Neuron (in vitro differentiated cells): Measurements from ENCODE around the gene CR1L.
"Not testable (repeated sequence)": the region's sequence is repeated elsewhere in the genome, so short reads cannot be mapped to it uniquely, and the experiment has no call there.

Experiments used
- H2AFZ ChIP-seq: one replicate; pipeline ENCODE4 v1.6.1; 2013; ENCODE audit warnings: low read depth, mild to moderate bottlenecking, inconsistent platforms, low read length, moderate library complexity
- H3K27me3 ChIP-seq: one replicate; pipeline ENCODE4 v1.6.1; 2013; ENCODE audit warnings: low read length; ENCODE audit not compliant: insufficient read depth
- H3K36me3 ChIP-seq: one replicate; pipeline ENCODE4 v1.6.1; 2013; ENCODE audit warnings: low read length; ENCODE audit not compliant: insufficient read depth
- H3K4me1 ChIP-seq: one replicate; pipeline ENCODE4 v1.6.1; 2013; ENCODE audit warnings: low read length; ENCODE audit not compliant: insufficient read depth
- H3K4me3 ChIP-seq: 2 replicates; pipeline ENCODE4 v1.5.1; 2013; ENCODE audit warnings: mild to moderate bottlenecking, low read length, moderate library complexity
- H3K9me3 ChIP-seq: one replicate; pipeline ENCODE4 v1.6.1; 2013; ENCODE audit warnings: low read length

The CR1L gene

DNA sequence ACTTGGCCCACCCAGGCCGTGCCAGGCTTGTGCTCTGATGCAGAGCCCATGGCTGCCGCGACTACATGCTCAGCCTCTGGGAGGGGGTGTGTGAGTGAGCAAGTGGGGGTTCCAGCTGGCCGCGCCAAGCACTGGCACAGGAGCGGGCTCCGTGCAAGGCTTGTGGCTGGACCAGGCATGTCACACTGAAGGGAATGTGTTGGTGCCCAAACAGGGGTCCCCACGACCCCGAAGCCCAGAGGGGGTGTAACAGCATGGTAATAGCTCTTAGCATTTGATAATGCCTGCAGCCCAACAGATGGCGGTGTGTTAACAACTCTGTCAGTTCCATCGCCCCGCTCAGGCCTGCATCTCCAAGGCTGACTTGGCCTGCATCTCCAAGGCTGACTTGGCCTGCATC is 68.6 kb downstream of the CR1L start:
- no peak overlapping the region for H2AFZ ChIP-seq
- H3K9me3 ChIP-seq = no peaks in the 10 kb centered on the region
- H3K36me3 ChIP-seq = no peaks in the 10 kb centered on the region
- H3K4me3 ChIP-seq = no peak overlapping the region
- no peaks in the 10 kb centered on the region for H3K4me1 ChIP-seq
- peaks cover 2% of the 10 kb centered on the region for H3K27me3 ChIP-seq

DNA sequence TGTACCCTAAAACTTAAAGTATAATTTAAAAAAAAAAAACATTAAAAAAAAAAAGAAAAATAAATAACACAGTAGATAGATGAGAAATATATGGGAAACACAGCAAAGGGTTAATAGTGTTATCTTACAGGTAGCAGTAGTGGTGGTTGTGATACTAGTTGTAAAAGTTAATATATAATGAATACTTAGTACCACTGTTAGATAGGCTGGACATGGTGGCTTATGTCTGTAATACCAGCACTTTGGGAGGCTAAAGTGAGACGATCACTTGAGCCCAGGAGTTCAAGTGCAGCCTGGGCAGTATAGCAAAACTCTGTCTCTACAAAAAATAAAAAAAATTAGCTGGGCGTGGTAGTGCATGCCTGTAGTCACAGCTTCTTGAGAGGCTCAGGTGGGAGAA is 74.3 kb downstream of the CR1L start:
- Histone ChIP-seq H2AFZ (no peak overlapping the region), H3K4me1 (no peaks in the 10 kb centered on the region), H3K36me3 (no peaks in the 10 kb centered on the region), H3K9me3 (no peaks in the 10 kb centered on the region), H3K4me3 (no peak overlapping the region), H3K27me3 (peaks cover 2% of the 10 kb centered on the region)

DNA sequence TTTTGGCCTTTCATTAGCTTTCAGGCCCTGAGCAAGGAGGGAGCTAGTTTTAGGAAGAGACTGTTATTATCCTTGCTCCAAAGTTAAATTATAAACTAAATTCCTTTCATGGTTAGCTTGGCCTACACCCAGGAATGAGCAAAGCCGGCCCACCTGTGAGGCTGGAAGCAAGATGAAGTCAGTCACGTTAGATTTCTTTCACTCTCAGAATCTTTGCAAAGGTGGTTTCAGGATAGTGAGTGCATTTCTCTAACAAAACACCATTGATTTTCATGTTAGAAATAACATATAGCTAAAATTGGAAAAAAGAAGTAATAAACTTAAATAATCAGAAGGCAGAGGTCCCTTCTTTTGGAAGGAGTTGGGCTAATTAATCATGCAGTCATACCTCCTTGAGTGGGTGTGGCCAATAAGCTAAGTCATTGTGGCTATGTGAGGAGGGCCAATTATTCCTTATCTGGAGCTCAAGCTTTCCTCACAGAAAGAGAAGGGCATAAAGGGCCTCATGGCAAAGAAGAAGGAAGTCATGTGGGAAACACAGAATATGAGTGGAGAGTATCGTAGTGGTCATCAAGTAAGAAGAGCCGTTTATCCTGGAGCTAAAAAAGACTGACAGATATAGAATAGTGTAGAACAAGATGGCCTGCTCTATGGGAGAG is 83.4 kb downstream of the CR1L start:
- not testable (repeated sequence) for H3K36me3 ChIP-seq, H3K4me3 ChIP-seq, H2AFZ ChIP-seq, H3K4me1 ChIP-seq, H3K27me3 ChIP-seq, H3K9me3 ChIP-seq

DNA sequence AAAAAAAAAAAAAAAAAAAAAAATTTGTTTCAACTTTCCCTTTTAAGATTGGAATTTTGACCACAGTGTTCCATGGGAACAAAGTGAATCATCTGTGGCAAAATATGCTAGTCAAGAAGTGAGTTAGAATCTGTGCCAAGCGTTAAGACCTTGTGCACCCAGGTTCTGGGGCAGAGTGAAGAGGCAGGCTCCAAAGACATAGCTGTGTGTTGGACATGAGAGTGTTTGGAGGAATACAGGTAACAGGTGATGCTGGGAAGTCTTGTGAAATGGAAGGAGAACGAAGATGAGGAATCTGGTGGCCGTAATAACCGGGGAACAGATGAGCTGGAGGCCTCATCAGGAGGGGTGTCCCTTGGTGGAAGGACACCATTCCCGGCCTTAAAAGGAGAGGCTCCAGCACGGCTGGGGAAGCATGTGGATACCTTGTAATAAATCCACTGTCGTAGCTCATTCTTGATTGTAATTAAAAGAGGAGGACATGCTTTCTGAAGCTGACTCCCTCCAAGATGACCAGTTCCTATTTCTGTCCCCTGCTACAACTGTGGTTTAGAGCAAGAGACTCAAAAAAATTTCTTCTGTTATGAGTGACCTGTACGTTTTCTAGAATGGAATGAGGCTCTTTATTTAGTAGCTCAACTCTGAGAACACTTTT is 92.7 kb downstream of the CR1L start:
- H3K9me3 ChIP-seq, H3K36me3 ChIP-seq, H3K4me3 ChIP-seq, H2AFZ ChIP-seq, H3K27me3 ChIP-seq, H3K4me1 ChIP-seq: not testable (repeated sequence)

DNA sequence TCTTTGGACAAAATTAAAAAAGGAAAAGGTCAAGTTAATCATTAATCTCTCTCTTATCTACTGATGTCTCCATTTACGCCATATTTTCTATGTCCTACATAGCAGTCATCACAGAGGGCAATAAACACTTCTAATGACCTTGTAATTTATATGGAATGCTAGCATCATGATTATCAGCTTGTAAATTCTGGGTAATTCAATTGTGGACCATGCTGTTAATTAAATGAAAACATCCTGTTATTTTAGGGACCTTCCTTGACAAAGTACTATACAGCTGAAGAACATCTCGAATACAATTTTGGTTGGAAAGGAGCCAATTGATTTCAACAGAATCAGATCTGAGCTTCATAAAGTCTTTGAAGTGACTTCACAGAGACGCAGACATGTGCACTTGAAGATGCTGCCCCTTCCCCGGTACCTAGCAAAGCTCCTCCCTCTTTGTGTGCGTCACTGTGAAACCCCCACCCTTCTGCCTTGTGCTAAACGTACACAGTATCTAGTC is 93.3 kb downstream of the CR1L start:
- not testable (repeated sequence) for H3K4me3 ChIP-seq, H3K9me3 ChIP-seq, H2AFZ ChIP-seq, H3K36me3 ChIP-seq, H3K27me3 ChIP-seq, H3K4me1 ChIP-seq

DNA sequence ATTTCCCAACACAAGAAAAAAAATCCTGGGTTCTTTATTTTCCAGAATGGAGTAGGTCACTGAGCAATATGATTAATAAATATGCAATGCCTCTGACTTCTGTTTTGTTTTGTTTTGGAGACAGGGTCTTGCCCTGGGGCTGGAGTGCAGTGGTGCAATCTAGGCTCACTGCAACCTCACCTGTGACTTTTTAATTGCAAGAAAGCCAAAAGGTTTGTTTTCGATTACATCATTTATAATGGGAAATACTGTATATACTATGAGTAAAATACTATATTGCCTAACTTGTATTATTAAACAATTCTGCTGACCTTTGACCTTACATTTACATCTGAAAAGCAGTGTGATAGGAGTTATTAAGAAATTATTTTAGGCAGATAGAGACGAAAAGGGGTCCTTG is 95.3 kb downstream of the CR1L start:
- no peaks in the 10 kb centered on the region for H3K36me3 ChIP-seq
- H3K4me1 ChIP-seq = peaks cover 2% of the 10 kb centered on the region
- peaks cover 2% of the 10 kb centered on the region for H3K9me3 ChIP-seq
- no peak overlapping the region for H2AFZ ChIP-seq
- no peaks in the 10 kb centered on the region for H3K27me3 ChIP-seq
- H3K4me3 ChIP-seq = no peak overlapping the region

DNA sequence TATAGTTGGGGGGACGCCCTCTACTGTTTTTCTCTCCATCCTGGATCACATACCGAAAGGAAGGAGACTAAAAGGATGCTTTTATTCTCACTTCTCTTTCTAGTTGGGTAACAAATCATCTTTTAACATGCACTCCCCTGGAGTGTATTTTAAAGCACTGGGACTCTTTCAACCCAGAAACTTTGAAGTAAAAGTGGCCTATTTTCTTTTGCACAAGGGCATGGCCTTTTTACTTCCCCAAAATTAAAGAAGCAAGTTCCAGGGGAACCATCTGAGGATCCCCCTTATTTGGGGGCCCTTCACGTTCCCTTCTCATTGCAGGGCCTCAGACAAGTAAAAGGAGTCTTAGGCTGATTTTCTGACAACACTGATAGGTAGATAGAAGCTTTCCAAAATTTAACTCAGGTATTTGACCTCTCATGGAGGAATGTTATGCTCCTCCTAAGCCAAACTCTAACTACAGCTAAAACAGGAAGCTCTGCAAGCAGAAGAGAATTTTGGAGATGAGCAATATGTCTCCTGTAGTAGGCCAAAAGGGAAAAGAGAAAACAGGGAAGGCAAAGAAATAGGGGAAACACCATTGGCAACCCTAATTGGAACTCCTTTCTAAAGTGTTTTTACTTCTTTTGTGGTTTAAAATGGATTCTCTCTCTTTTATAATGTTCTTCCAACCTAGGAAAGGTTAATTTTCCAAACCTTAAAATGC is 98.1 kb downstream of the CR1L start:
- peaks cover 2% of the 10 kb centered on the region for H3K9me3 ChIP-seq
- no peaks in the 10 kb centered on the region for H3K27me3 ChIP-seq
- no peaks in the 10 kb centered on the region for H3K36me3 ChIP-seq
- H3K4me3 ChIP-seq = no peak overlapping the region
- no peak overlapping the region for H2AFZ ChIP-seq
- H3K4me1 ChIP-seq = peaks cover 2% of the 10 kb centered on the region

DNA sequence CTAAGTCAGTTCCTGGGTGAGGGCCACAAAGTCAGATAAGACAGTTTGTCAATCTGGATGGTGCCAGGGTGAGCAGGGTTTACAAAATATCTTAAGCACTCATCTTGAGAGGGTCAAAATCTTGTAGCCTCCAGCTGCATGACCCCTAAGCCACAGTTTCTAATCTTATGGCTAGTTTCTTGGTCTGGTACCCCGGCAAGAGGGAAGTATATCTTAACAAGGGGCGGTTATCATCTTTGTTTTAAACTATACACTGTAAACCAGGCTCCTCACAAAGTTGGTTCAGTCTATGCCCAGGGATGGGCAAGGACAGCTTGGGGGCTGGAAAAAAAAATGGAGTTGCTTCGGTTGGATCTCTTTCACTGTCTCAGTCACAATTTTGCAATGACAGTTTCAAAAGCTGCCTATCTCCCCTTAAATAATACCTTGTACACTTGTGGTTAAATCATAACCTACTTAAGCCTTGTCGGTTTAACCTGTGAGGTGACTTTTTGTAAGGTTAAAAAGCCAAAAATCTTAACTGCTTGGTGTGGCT is 99.1 kb downstream of the CR1L start:
- no peak overlapping the region for H3K4me3 ChIP-seq
- no peak overlapping the region for H2AFZ ChIP-seq
- H3K9me3 ChIP-seq = peaks cover 2% of the 10 kb centered on the region
- H3K4me1 ChIP-seq = peaks cover 2% of the 10 kb centered on the region
- no peaks in the 10 kb centered on the region for H3K27me3 ChIP-seq
- H3K36me3 ChIP-seq = no peaks in the 10 kb centered on the region

DNA sequence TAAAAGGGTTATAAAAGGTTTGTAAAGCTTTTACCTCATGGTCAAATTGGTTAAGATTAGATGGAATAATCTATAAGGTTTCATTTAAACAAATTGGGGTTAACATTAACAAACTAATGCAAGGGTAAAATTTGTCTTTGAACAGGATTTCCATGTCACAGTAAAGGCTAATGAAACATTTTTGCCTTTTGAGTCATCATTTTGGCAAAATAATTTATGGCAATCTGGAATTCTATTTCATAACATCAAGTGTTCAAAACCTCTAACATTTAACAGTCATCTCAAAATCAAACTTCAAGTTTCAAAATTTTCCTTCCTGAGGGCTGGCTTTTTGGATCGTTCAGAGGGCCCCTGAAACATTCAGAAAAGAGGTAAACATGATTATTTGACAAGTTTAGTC is 100.4 kb downstream of the CR1L start:
- H3K27me3 ChIP-seq = no peaks in the 10 kb centered on the region
- H3K9me3 ChIP-seq = peaks cover 2% of the 10 kb centered on the region
- H3K4me1 ChIP-seq = peaks cover 4% of the 10 kb centered on the region
- H2AFZ ChIP-seq = no peak overlapping the region
- no peak overlapping the region for H3K4me3 ChIP-seq
- no peaks in the 10 kb centered on the region for H3K36me3 ChIP-seq

DNA sequence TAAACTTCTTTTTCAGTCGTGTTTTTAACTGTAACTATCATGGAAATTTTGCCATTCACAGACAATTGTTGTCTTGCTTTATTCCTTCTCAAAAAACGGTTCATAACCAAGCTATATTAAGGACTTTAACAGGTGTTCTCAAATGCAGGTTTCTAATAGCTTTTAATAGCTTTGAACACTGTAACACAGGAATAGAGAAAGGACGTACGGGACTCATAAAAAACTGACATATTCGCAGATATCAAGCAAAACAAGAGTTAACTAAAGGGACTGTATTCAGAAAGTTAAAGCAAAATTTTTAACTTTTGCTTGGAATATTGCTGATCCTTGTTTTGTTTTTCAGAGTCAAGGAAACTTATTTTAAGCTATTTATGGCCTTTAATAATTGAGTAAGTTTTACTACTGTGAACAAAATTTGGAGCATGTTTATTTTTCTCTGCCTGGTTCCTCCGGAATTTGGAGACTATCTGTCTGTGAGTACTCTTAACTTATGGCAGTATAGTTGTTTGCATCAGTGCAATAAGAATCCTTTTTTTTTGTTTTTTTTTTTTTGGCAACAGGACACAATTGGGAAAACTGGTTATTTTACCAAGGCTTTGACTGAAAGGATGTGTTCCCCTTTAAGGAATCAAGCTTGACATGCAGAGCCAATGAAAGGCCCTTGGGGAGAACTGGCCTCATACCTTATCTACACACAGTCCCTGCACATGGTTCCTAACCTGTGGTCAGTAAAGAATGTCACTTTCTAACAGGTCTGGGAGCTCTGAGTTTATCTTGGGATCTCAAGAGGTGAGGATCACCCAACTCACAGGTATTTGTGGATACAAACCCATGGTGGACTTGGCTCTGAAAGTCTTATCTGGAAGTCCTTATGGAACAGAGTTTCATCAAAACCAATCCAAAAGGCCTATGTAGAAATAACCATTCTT is 101.2 kb downstream of the CR1L start:
- Histone ChIP-seq H3K4me1 (peaks cover 10% of the 10 kb centered on the region), H2AFZ (no peak overlapping the region), H3K27me3 (no peaks in the 10 kb centered on the region), H3K9me3 (peaks cover 1% of the 10 kb centered on the region), H3K36me3 (no peaks in the 10 kb centered on the region), H3K4me3 (no peak overlapping the region)

DNA sequence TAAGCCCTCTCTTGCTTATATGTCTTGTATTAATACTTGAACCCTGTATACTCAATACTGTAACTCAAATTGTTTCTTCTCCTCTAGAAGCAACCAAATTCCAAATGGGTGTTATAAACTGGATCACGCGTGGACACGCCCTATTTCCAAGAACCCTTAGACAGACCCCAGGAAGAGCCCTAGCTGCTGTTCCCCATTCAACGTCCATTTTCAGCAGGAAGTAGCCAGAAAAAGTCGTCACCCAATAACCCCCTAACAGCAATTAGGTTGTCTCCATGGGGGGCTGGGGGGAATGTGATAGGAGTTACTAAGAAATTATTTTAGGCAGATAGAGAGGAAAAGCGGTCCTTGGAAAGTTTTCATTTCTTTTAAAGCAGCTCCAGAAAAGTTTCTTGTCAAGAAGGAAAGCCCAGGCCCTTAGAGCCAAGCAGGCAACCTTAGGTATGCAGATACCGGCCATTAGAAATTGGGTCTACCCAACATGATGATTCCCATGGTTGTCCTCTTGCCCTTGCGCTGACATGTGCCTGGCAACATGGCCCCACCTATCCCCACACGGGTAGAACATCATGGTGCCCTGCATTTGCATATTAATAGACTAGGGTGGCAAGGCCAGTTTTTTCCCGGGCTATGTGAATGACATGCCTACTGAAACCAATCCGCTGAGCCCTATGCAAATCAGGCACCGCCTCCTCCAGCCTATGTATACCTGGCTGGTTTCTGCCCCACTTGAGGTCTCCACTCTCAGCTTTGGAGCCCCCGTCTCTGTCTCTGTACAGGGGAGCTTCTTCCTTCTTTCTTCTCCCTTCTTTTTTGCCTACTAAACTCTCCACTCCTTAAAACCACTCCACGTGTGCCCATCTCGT is 102.9 kb downstream of the CR1L start:
- Histone ChIP-seq H3K36me3 (no peaks in the 10 kb centered on the region), H3K4me3 (no peak overlapping the region), H3K9me3 (no peaks in the 10 kb centered on the region), H3K27me3 (no peaks in the 10 kb centered on the region), H2AFZ (no peak overlapping the region), H3K4me1 (peaks cover 15% of the 10 kb centered on the region)
